T-helper 1 cell treated with Interleukin-12 subunit alpha and Interleukin-12 subunit beta and Interleukin-4 antibody, amounts not matched to agents 30 ng/mL and 1 ng/mL, for 36 hours (primary cell): Measurements from ENCODE around the gene SIRPG. TPM values are rescaled to one million over a fixed set of nuclear protein-coding genes. Genes with fewer than 3 reads are reported as not detected.

ENCODE experiments used
- intact Hi-C: fragments of 100-400 bp; cut with micrococcal nuclease; formaldehyde crosslinking; loops from one replicate; pipeline ENCODE4 v1.15.1; 2024
- total RNA-seq: library from RNA; stranded (reverse); gene quantifications from 2 replicates; pipeline ENCODE4 v1.2.3, GENCODE V29; 2022

The SIRPG gene
- total RNA-seq, 1 donor from 2014 or later: 70.5 TPM

- intact Hi-C loops: loop anchor here (10.0 kb wide), 1 partner anchor 46 kb away; no protein-coding TSS in a partner anchor
These were observed 18.9 kb downstream of the SIRPG start for GRCh38 chr20:1638643-1639042.

- intact Hi-C loops: loop anchor here (10.0 kb wide), 1 partner anchor 47 kb away; no protein-coding TSS in a partner anchor
These were observed 19.8 kb downstream of the SIRPG start for GRCh38 chr20:1637755-1638154.

- intact Hi-C loops: loop anchor here (10.0 kb wide), 1 partner anchor 48 kb away; no protein-coding TSS in a partner anchor
These were observed 20.4 kb downstream of the SIRPG start for GRCh38 chr20:1637226-1637625.

- intact Hi-C loops: loop anchor here (10.0 kb wide), 1 partner anchor 48 kb away; no protein-coding TSS in a partner anchor
These were observed 21.0 kb downstream of the SIRPG start for GRCh38 chr20:1636621-1637020.

GRCh38 chr20:1635291-1635979 is 22.1 kb downstream of the SIRPG start:
- intact Hi-C loops: loop anchor here (10.0 kb wide), 1 partner anchor 49 kb away; no protein-coding TSS in a partner anchor

- intact Hi-C loops: loop anchor here (2.0 to 10.0 kb wide), 2 partner anchors 27 to 51 kb away; no protein-coding TSS in a partner anchor
These were observed 24.0 kb downstream of the SIRPG start for GRCh38 chr20:1633535-1633934.

GRCh38 chr20:1632178-1632577 is 25.4 kb downstream of the SIRPG start:
- intact Hi-C loops: loop anchor here (1.0 to 10.0 kb wide), 3 partner anchors 23 to 53 kb away; no protein-coding TSS in a partner anchor

- intact Hi-C loops: loop anchor here (1.0 to 10.0 kb wide), 3 partner anchors 24 to 53 kb away; no protein-coding TSS in a partner anchor
These were observed 26.0 kb downstream of the SIRPG start for GRCh38 chr20:1631309-1632151.

- intact Hi-C loops: loop anchor here (10.0 kb wide), 1 partner anchor 55 kb away; no protein-coding TSS in a partner anchor
These were observed 27.4 kb downstream of the SIRPG start for GRCh38 chr20:1630186-1630585.

GRCh38 chr20:1629321-1629720 is 28.3 kb downstream of the SIRPG start:
- intact Hi-C loops: no loop called here

- intact Hi-C loops: no loop called here
These were observed 29.0 kb downstream of the SIRPG start for GRCh38 chr20:1628621-1629020.

GRCh38 chr20:1627200-1627550 is 30.4 kb downstream of the SIRPG start:
- intact Hi-C loops: no loop called here

- intact Hi-C loops: no loop called here
These were observed 30.9 kb downstream of the SIRPG start for GRCh38 chr20:1626528-1627199.

- intact Hi-C loops: no loop called here
These were observed 32.4 kb downstream of the SIRPG start for GRCh38 chr20:1625083-1625690.

- intact Hi-C loops: no loop called here
These were observed 33.9 kb downstream of the SIRPG start for GRCh38 chr20:1623501-1624205.

- intact Hi-C loops: no loop called here
These were observed 35.1 kb downstream of the SIRPG start for GRCh38 chr20:1622450-1622849.

GRCh38 chr20:1621316-1621715 is 36.3 kb downstream of the SIRPG start:
- intact Hi-C loops: no loop called here

- intact Hi-C loops: loop anchor here (1.0 kb wide), 1 partner anchor 37 kb away; the partner anchor contains the start of gene SIRPG
These were observed 37.6 kb downstream of the SIRPG start, which contains the start of gene SIRPB1 for GRCh38 chr20:1619861-1620444. Gene SIRPB1, minus strand, starts transcription at chr20:1620009. Its CDS starts 65 bp downstream, at chr20:1619944.

- intact Hi-C loops: no loop called here
These were observed 38.5 kb downstream of the SIRPG start for GRCh38 chr20:1618954-1619540.
